Body of pancreas (tissue), 4 donors: Measurements from ENCODE around the gene CATSPER4.

Experiments
- POLR2A ChIP-seq, 3 donors: fragments of 450-650 bp; IDR thresholded peaks; one replicate each; pipeline ENCODE4 v1.6.1; 2016; ENCODE audit warnings: antibody characterized with exemption in 3 of 3, mild to moderate bottlenecking in 2 of 3
- TF ChIP-seq, protein P1 (sequence below), 7 experiments: fragments of 450-650 bp in 4 of 7; fragments of 200-600 bp in 3 of 7; sonication (generic) in 3 of 7; IDR thresholded peaks; one replicate each; pipeline ENCODE4 v1.5.1; 2016 to 2019; ENCODE audit warnings: antibody characterized with exemption in 7 of 7

DNA sequence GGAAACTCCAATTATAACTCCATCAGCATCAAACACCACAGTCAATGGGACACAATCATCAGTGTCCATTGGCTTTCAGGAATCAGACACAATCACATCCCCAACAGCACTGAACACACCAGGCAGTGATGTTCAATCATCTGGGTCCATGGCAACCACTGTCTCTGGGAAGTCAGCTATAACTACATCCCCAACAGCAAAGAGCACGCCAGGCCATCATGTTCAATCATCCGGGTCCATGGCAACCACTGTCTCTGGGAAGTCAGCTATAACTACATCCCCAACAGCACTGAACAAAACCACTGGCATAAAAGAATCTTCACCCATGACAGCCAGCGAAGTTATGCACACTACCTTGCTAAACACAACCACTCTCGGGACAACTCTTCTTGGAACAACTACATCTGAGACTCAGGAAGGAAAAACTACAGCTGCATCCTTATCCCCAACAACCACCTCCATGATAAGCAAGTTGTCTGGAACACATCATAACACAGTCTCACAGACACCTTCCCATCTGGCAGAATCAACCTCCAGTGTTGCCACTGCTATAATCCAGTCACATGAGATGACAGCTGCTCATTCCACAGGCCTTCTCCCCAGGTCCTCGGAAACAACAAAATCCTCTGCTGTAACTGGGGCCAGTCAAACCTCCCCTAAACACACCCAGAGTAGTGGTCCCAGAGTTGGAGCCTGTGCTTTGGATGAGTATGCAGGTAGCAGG lies 19.9 kb downstream of the CATSPER4 start:
- TF ChIP-seq POLR2A (IDR thresholded peaks at IDR 0.05), result no peak
- TF ChIP-seq, protein P1, sequence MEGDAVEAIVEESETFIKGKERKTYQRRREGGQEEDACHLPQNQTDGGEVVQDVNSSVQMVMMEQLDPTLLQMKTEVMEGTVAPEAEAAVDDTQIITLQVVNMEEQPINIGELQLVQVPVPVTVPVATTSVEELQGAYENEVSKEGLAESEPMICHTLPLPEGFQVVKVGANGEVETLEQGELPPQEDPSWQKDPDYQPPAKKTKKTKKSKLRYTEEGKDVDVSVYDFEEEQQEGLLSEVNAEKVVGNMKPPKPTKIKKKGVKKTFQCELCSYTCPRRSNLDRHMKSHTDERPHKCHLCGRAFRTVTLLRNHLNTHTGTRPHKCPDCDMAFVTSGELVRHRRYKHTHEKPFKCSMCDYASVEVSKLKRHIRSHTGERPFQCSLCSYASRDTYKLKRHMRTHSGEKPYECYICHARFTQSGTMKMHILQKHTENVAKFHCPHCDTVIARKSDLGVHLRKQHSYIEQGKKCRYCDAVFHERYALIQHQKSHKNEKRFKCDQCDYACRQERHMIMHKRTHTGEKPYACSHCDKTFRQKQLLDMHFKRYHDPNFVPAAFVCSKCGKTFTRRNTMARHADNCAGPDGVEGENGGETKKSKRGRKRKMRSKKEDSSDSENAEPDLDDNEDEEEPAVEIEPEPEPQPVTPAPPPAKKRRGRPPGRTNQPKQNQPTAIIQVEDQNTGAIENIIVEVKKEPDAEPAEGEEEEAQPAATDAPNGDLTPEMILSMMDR (IDR thresholded peaks at IDR 0.05), result no peak
